Measurements from ENCODE around the gene MPPED1.

The MPPED1 gene

DNA sequence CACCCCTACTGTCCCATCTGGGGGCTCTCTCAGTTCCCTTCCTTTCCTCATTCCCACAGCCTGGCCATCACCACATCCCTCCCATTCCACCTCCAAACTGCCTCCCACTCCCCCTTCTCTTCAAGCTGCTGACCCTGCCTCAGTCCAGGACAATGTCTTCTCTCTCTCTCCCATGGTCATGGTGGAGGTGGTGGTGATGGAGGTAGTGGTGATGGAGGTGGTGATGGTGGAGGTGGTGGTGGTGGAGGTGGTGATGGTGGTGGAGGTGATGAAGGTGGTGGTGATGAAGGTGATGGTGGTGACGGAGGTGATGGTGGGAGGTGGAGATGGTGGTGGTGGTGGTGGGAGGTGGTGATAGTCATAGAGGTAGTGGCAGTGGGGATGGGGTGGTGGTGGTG, 87.0 kb downstream of the MPPED1 start:
- DNase-seq (ENCODE audit: low spot score), result no peak

DNA sequence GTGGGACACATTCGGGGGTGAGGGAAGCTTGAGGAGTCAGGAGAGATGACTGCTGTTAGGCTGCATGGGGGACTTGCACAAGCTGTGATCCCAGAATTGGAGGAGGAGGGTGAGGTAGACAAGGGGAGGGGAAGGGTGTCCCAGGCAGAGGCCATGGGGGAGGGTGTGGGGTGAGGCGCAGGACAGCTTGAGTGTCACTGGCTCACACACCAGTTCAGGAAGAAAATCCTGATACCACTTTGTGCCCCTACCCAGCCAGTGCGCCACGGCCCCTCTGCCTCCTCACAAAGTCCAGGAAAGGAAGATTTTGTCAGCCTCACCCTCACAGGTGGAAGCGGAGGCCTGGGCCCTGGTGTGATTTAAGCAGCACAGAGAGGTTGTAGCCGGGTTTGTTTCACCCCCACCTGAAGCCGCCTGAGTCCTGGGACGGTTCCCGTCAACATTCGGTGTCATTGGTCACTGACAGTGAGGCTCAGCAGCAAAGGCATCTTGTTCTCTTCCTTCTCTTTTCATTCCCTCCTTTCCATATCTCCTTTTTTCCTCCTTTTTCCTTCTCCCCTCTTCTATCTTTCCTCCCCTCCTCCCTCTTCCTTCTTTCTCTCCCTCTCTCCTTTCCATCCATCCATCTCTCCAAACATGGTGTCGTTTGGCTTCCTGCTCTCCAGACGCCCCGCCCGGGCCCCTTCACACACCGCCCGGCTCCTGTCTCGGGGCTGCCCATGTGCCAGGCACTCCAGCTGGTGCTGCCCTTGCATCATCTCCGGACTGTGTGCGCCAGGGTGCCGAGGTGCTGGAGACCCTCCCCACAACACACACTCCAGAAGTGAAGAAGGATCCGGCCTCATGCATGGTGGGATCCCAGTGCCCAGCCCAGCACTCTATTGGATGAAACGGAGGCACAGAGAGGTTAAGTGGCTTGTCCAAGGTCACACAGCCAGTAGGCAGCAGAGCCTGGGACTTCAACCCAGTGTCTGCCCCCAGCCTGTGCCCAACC, 89.3 kb downstream of the MPPED1 start:
- DNase-seq (ENCODE audit: low spot score), result no peak

DNA sequence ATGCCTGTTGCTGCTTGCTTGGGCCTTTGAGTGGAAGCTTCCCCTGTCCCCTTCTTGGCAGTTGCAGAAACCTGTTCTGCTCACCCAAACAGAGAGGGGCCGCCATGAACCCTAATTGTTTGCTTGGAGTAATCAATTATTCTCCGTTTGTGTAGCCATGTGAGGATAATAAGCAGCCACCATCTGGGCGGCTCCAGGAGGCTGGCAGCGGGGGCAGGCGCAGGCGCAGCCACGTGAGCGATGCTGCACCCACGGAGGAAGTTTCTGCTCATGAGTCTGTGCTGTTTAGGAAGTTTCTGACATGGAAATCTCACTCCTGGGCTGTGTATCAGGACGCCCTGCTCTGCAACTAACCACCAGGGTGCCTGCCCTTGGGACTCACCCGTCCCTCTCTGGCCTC, 90.1 kb downstream of the MPPED1 start:
- peak; percentile 34 for DNase-seq (ENCODE audit: low spot score)

DNA sequence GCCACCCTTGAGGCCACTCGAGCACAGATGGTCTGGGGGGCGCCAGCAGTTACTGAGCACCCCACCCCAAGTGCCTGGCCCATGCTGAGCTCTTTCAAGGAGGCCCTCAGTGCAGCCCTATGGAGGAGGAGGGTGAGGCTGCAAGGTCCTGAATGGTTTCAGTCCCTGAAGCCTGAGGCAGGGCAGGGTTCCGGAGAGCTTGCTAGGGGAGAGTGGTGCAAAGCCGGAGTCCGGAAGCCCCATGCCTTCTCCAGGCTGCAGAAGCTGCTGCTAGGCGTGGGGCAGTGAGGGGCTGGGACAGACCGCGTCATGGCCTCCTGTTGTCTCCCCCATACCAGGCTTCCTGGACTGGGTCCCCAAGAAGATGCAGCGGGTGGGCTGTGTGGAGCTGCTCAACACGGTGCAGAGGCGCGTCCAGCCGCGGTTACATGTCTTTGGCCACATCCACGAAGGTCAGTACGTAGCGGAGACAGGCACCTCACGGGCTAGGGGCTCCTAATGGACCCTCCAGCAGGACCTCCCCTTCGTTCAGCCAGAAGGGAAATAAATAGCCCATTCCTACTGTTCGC, 90.6 kb downstream of the MPPED1 start:
- no peak for DNase-seq (ENCODE audit: low spot score)

DNA sequence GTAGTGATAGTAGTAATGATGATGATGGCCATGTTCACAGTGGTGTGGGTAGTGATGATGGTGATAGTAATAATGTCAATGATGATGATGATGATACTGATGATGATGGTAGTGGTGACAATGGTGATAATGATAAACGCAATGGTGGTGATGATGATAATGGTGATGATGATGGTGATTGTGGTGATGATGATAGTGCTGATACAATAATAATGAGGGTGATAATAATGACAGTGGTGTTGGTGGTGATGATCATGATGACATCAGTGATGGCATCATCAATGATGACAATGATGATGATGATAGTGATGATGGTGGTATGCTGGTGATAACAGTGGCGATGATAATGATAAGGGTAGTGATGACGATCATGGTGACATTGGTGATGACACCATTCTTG, 92.3 kb downstream of the MPPED1 start:
- no peak for DNase-seq (ENCODE audit: low spot score)

DNA sequence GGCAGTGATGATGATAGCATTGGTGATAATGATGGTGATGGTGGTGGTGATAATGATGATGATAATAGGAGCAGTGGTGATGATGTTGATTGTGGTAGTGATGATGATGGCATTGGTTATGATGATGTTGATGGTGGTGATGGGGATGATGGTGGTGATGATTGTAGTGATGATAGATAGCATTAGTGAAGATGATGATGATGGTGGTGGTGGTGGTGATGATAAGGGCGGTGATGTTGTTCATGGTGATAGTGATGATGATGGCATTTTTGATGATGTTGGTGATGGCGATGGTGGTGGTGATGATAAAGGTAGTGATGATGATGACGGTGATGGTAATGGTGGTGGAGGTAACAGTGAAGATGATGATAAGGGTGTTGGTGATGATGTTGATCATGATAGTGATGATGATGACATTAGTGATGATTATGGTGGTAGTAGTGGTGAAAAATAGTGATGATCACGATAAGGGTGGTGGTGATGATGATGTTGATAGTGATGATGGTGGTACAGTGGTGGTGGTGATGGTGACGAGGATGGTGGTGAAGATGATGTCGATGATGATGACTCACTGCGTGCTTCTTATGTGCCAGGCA, 93.0 kb downstream of the MPPED1 start:
- DNase-seq (ENCODE audit: low spot score), result no peak

DNA sequence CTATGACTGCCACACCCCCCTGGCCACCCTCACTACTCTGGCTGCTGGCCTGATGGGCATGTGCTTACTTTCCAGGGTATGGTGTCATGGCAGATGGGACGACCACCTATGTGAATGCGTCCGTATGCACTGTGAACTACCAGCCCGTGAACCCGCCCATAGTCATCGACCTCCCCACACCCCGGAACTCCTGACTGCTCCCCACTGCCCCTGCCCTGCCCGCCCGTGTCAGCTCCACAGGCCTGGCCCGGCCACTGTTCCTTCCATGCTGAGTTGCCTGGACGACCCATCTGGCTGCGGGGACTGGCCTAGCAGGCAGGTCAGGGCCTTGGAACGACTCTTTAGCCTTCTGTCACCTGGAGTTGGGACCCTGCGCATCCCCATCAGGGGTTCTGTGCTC, 93.6 kb downstream of the MPPED1 start:
- no peak for DNase-seq (ENCODE audit: low spot score)

DNA sequence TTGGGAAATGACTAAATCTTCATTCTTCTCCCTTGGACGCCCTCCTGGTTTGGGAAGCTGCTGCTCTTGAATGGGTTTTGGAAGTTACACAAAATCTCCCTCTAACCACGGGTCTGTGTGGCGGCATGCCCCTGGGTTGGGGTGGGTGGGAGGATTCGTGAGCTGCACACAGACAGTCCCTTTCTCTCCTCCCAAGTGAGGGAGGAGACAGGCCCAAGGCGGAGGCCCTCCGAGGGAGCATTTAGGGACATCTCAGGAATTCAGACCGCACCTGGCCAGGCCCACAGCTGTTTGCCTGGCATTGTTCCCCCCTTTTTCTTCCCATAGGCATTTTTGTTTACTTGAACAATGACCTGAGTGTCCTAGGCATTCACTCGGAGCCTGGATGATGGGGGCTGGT, 94.1 kb downstream of the MPPED1 start:
- DNase-seq (ENCODE audit: low spot score), result no peak

DNA sequence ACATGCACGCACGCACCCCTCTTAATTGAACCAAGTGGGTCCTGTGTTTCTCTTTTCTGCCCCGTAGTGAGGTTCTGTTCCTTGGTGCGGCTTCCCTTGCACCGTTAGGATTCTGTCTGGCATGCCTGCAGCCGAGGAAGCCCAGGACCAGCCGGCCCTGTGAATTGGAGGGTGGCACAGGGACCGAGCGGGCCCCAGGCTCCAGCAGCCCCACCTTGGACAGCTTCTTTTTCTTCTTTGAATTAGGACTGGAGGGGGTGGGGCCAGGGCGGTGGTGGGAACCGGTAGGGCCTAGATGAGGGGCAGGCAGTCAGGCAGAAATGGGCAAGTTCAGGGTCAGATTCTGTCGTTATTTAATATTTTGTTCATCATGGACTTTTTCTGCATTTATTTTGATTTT, 94.7 kb downstream of the MPPED1 start:
- no peak for DNase-seq (ENCODE audit: low spot score)

DNA sequence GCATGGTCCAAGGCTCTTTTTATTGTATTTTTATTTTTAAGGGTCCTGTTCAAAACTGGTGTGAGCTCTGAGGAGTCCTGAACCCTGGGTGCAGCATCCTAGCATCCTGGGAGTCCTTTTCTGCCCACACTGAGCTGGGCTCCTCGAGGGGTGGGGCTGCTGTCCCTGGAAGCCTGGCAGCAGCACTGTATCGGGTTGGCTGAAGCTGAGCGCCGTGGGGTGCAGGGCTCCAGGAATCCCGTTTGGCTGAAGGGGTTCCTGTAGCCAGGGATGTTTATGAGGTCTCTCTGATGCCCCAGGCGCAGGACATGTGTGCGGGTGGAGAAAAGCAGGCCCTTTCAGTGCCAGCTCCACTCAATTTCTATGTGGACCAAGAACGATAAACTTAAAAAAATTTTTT, 95.4 kb downstream of the MPPED1 start:
- DNase-seq (ENCODE audit: low spot score), result no peak

DNA sequence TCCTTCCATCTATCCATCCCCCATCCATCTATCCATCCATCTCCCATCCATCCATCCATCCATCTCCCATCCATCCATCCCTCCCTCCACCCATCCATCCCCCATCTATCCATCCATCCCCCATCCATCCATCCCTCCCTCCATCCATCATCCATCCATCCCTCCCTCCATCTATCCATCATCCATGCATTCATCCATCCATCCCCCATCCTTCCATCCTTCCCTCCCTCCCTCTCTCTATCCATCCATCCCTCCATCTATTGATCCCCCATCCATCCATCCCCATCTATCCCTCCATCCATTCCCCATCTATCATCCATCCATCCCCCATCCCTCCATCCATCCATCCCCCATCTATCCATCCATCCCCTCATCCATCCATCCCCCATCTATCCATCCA, 96.7 kb downstream of the MPPED1 start:
- no peak for DNase-seq (ENCODE audit: low spot score)

DNA sequence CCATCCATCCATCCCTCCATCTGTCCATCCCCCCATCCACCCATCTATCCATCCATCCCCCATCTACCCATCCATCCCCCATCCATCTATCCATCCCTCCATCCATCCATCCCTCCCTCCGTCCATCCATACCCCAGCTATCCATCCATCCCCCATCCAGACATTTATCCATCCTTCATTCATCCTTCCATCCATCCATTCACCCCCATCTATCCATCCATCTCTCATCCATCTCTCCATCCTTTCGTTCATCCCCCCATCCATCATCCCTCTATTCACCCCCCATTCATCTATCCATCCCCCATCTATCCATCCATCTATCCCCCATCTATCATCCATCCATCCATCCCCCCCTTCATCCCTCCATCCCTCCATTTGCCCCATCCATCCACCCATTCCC, 97.5 kb downstream of the MPPED1 start:
- DNase-seq (ENCODE audit: low spot score), result no peak

DNA sequence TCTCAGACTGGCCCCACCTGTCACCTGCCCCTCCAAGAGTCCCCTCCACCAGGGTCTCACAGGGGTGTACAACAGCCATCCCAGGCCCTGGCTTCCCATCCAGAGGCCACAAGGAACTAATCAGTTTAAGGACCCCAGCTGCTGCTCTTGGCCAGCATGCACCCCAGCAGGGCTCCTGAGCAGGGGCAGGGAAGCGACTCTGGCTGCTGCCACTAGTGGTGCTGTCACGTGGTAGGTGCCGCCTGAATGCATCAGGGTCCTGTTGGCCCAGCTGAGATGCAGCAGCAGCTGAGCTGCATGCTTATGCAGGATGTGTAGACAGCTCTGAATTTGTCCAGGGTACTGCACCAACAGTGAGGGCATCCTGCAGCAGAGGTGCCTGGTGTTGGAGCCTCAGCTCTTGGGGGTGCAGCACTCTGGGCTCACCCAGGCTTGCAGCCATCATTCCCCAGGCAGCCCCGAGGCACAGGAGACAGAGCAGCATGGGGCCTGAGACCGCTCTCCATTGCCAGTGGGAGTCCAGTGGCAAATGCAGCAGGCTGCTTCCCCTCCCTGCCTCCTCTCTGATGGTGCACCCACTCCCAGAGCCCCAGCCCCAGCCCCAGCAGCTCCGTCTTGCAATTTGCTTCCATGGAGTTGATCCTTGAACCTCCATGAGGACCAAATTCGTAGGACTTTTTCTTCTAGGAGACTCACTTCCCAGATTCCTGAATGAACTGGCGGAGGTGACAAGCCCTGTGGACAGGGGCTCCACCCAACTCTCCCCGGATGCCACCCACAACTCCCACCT, 98.7 kb downstream of the MPPED1 start:
- no peak for DNase-seq (ENCODE audit: low spot score)

DNA sequence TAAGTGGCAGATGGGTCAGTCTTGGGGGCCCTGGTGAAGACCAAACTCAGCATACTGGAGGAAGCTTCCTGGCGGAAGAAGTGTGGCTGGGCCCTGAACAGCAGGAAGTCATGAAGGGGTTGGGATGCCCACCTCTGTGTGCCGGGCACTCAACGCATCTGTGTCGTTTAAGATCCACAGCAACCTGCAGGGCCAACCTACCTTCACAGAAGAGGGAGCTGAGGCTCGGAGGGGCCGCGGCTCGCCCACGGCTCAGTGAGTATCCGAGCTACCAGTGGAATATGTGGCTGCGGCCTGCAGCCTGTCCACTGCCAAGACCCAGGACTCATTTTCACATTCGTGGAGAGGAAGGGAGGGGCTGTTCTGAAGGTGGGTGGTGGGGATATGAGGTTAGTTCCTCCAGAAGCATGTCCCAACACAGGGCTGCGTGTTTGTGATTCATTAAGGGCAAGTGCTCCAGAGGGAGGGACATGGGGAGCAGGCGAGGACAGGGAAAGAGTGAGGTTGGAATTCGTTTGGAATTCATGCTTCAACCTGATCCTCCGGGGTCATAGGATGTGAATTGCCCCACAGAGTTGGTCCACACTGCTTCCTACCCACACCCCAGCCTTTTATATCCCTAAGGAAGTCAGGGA, 99.6 kb downstream of the MPPED1 start:
- DNase-seq (ENCODE audit: low spot score), result no peak

DNA sequence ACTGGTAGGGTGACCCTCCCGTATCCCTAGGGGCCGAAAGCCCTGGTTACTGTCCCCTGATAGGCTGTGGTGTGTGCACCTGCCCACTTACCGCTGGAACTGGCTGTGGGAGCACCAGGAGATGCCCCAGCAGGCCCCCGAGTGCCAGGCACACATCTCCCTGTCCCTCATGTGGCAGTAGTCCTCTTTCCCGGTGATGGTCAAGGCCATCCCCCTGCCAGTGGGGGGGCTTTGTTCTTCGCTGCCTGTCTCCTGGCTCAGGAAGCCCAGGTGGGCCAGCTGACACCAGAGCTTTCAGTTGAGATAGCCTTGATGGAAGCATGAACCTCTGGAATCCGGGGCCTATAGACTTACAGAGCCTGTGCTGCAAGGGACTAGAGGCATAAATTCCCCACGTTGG, 100.5 kb downstream of the MPPED1 start:
- DNase-seq (ENCODE audit: low spot score), result no peak

DNA sequence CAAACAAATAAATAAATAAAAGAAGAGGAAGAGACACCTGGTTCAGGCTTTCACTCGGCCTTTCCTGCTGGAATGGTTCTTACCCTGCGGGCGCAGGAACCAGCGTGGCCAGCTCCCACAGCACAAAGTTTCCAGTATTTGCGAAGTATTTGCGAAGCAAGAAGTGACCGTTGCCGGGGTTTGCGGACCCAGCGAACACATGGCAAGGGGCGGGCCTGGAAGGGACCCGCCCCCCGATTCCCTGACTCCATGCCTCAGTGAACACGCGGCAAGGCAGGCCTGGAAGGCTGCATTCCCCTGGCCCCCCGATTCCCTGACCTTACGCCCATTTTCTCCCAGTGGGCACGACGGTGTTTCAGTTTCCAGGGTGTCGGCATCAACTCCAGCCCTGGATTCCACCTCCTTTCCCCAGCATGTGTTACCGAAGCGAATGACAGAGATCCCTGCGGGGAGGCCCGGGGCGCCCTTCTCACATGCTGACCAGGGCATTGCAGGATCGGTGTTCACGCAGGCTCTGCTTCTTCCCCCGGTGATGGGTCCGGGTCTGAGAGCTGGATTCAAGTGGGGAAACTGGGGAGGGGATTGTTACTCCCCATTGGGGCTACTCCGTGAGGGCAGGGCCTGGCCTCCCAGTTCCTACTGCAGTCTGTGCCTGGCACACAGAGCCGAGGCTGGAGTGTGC, 102.8 kb downstream of the MPPED1 start:
- DNase-seq (ENCODE audit: low spot score), result no peak

DNA sequence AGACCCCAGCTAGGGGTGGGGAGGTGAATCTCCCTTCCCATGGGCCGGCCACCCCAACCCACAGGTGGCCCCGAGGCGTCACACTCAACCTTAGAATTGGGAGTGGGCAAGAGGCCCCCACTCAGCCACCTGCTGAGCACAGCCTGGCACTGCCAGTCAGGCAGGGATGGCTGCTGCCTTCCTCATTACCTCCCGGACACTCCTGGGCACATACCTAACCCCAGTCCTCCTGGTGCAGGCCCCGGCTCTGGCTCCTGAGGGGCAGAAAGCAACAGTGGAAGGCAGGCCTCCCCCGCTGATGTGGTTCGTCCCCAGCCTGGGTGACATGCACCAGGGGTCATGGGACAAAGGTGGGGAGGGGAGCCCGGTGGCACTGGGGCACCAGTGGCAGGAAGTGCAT, 103.6 kb downstream of the MPPED1 start:
- no peak for DNase-seq (ENCODE audit: low spot score)

DNA sequence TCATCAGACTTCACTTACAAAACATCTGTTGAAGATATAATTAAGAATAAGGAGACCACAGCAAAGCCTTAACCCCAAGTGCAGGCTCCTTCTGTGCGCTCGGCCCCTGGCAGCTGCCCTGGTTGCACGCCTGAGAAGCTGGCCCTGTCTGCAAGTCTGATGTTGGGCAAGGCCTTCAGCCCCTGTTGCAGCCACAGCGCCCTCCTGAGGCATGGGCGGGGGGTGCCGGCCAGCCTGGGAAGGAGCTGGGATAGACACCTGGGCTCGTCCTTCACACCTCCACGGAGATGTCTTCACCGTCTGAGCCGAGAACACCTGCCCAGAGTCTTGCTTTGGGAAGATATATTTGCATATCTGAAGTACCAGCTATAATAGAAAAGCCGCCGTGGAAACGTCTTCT, 104.1 kb downstream of the MPPED1 start:
- DNase-seq (ENCODE audit: low spot score), result no peak

DNA sequence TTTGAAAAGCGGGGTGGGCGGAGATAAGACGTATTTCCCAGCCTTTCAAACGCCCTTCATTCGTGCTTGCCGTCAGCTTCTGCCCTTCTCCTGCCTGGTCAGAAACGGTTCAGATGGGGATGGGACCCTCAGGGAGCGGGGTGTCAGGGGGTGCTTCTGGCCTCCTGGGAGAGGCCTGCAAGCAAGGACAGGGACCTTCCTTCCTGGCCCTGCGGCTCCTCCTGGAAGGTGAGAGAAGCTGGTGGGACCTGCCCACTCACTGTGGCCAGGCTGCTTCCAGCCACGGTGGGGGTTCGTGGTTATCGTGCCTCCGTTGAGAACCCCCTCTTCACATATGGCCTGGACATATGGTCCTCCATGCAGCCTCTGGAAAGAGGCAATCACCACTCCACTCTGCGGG, 104.6 kb downstream of the MPPED1 start:
- no peak for DNase-seq (ENCODE audit: low spot score)

DNA sequence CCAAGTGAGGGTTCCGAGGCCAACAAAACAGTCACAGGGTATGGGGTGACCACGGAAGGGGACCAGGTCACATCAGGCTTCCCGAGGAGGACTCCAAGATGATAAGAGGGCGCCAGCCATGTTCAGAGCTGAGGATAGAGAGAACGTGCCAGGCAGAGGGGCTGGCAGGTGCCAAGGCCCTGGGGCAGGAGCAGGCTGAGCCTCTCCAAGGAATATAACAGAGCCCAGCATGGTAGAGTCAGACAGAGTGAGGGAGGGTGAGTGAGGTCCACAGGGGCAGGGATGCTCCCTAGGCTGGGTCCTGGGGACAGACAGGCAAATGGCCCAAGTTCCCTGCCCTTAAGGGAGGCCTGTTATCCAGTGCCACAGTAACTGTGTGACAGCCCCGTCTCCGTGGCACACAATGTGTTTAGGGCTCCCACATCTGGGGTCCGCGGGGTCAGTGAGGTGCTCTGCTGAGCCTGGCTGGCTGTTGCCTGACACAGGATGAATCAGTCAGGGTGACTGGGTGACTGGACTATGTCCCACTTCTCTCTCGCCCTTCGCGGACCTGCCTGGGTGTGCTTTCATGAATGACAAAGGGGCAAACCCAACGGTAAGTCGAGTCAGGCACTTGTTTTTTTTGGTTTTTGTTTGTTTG, 105.3 kb downstream of the MPPED1 start:
- DNase-seq (ENCODE audit: low spot score), result no peak

DNA sequence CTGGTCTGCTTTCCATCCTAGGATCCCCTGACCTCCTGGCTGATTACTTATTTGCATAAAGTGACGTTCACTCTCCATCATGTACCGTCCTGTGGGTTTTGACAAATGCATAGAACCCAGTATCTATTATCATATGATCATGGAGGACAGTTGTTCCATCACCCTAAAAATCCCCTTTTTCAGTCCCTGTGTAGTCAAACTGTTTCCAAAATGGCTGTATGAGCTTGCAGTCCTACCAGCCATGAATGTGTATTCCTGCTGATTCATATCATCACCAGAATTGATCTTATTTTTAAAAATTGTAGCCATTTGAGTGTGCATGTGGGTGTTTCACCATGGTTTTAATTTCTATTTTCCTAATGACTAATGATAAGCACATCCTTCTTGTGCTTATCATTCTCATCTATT, 108.8 kb downstream of the MPPED1 start:
- no peak for DNase-seq (ENCODE audit: low spot score)

All from putamen (tissue), 1 donor.